ENCODE data around the gene ARHGAP5.

- no peak for TF ChIP-seq CTCF (IDR thresholded peaks at IDR 0.05)
- no peak for TF ChIP-seq EP300 (IDR thresholded peaks at IDR 0.05)
Observed at GRCh38 chr14:32200368-32201192, 123.5 kb downstream of the ARHGAP5 start.
